Measurements from ENCODE around the gene PHF21A. TPM values are rescaled to one million over a fixed set of nuclear protein-coding genes. Genes with fewer than 3 reads are reported as not detected.
A peak's percentile ranks its signal among the peaks of the same experiment; 100 is the strongest.

PHF21A gene
- total RNA-seq, 2 experiments from 2014 or later = 36.2 to 40.4 TPM

DNA sequence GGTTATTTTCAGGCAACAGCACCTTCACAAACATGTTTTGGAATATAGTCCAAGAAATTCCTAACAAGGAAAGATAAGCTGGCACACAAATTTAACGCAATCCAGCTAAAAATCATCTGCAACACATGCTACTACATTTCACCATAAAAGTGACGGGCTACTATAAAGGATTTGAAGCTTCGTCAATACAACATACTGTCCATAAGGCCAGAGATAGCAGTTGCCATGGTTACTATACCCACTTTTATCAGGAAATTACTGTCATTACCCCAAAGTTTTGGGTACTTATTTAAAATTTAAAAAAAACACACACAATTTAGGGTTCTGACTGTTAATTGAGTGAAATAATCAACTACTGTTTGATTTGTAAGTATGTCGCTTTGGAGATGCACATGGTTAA is 6.9 kb downstream of the PHF21A start:
- Mint-ChIP-seq H3K36me3 (ENCODE audit: low read depth) (no peaks in the 10 kb centered on the region), H3K27ac (peak overlapping the region; percentile 72), H3K4me1 (ENCODE audit: low read depth) (peaks cover 53% of the 10 kb centered on the region), H3K9me3 (no peaks in the 10 kb centered on the region), H3K4me3 (no peak overlapping the region), H3K27me3 (no peaks in the 10 kb centered on the region)
- intact Hi-C loops (cut with micrococcal nuclease) = no loop called here
- ChIA-PET POLR2A (interaction anchor here (0.8 kb wide), 1 partner anchor 10 kb away, joined by 4 read pairs; no protein-coding TSS in a partner anchor), CTCF (interaction anchor here (1.6 kb wide), 1 partner anchor 10 kb away, joined by 6 read pairs; no protein-coding TSS in a partner anchor)
- TF ChIP-seq CTCF (IDR thresholded peaks at IDR 0.05) = no peak
- DNase-seq (no peak), ATAC-seq (no peak)

DNA sequence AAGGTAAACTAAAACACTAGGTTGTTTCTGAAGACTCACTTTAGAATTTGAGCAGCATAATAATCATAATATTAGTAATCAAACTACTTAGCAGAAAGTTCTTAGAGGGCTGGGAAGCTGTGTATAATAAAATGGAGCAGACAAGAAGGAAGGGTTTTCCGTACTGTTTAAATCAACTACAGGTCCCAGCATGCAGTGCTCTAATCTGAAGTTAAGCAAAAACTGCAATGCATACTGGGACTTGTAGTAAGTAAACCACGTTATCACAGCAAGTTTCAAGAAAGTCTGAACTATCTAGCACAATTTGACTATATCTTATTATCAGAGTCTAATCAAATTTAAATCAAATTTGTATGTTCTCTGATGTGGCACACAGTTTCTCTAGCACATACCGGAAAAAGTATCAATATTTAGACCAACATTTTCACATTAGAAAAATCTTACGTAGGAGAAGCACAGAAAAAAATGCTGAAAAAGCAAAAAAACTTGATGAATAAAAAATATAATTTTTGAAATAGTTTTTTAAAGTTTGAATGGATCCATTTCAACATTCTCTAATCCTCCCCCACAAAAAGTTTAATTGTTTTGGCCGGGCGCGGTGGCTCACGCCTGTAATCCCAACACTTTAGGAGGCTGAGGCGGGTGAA is 8.2 kb downstream of the PHF21A start:
- H3K9me3 Mint-ChIP-seq = no peaks in the 10 kb centered on the region
- ATAC-seq (peak; percentile 95), DNase-seq (peak; percentile 36)
- no peak overlapping the region for H3K4me3 Mint-ChIP-seq
- H3K27ac Mint-ChIP-seq = no peak overlapping the region
- H3K4me1 Mint-ChIP-seq (ENCODE audit: low read depth) = peaks cover 44% of the 10 kb centered on the region
- ChIA-PET CTCF (no interaction called here), POLR2A (interaction anchor here (0.6 to 1.1 kb wide), 2 partner anchors 13 to 39 kb away, joined by 3 read pairs; no protein-coding TSS in a partner anchor)
- H3K36me3 Mint-ChIP-seq (ENCODE audit: low read depth) = no peaks in the 10 kb centered on the region
- no peak for TF ChIP-seq CTCF (IDR thresholded peaks at IDR 0.05)
- intact Hi-C loops (cut with micrococcal nuclease) = no loop called here
- no peaks in the 10 kb centered on the region for H3K27me3 Mint-ChIP-seq

- TF ChIP-seq CTCF (IDR thresholded peaks at IDR 0.05) = no peak
- Mint-ChIP-seq H3K27ac (no peak overlapping the region), H3K4me1 (ENCODE audit: low read depth) (peaks cover 30% of the 10 kb centered on the region), H3K9me3 (no peaks in the 10 kb centered on the region), H3K27me3 (no peaks in the 10 kb centered on the region), H3K4me3 (no peak overlapping the region), H3K36me3 (ENCODE audit: low read depth) (no peaks in the 10 kb centered on the region)
- CTCF ChIA-PET = no interaction called here
- ATAC-seq (no peak), DNase-seq (no peak)
- POLR2A ChIA-PET = interaction anchor here (0.6 to 0.8 kb wide), 2 partner anchors 23 to 29 kb away, joined by 3 read pairs; no protein-coding TSS in a partner anchor
- intact Hi-C loops (cut with micrococcal nuclease) = no loop called here
These were observed 12.5 kb downstream of the PHF21A start for GRCh38 chr11:46108751-46109150.

DNA sequence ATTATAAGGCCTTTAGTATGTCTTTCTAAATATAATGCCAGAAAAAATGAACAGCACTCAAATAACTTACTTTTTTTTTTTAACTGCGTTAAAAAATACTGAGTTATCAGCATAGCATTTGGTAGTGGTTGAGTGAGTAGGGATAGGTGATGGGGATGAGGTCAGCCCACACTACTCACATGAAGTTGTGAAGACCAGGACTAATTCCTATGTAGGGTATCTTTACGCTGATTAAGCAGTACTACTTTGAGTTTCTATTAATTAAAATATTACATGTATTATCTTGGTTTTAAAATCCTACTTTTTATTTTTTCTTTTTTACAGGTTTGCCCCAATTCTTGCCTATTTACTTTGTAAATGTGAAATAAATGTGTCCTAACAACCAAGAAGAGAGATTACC is 13.5 kb downstream of the PHF21A start:
- intact Hi-C loops (cut with micrococcal nuclease) = no loop called here
- CTCF ChIA-PET = interaction anchor here (0.7 kb wide), 1 partner anchor 146 kb away, joined by 5 read pairs; no protein-coding TSS in a partner anchor
- TF ChIP-seq CTCF (IDR thresholded peaks at IDR 0.05) = no peak
- no peak overlapping the region for H3K4me3 Mint-ChIP-seq
- no peak for ATAC-seq
- H3K4me1 Mint-ChIP-seq (ENCODE audit: low read depth) = peaks cover 27% of the 10 kb centered on the region
- H3K27ac Mint-ChIP-seq = no peak overlapping the region
- no peaks in the 10 kb centered on the region for H3K9me3 Mint-ChIP-seq
- POLR2A ChIA-PET = no interaction called here
- H3K36me3 Mint-ChIP-seq (ENCODE audit: low read depth) = no peaks in the 10 kb centered on the region
- DNase-seq = no peak
- H3K27me3 Mint-ChIP-seq = no peaks in the 10 kb centered on the region

DNA sequence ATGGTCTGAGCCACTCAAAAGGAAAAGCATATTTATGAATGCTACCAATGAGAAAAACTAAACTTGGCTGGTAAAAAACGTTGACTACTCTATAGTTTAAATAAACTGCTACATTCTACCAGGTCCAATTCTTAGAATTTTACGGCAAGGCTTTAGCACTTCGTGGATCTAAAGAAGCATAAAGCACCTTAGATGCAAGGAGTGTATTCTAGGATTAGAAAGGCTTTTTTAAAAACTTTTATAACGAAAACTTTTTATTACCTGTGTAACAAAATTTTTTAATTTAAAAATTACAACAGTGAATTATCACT is 13.9 kb downstream of the PHF21A start:
- no peak for DNase-seq
- ChIA-PET POLR2A (no interaction called here), CTCF (interaction anchor here (0.7 kb wide), 1 partner anchor 146 kb away, joined by 5 read pairs; no protein-coding TSS in a partner anchor)
- no peak for ATAC-seq
- Mint-ChIP-seq H3K27me3 (no peaks in the 10 kb centered on the region), H3K9me3 (no peaks in the 10 kb centered on the region), H3K4me3 (no peak overlapping the region), H3K4me1 (ENCODE audit: low read depth) (peaks cover 27% of the 10 kb centered on the region), H3K36me3 (ENCODE audit: low read depth) (no peaks in the 10 kb centered on the region), H3K27ac (no peak overlapping the region)
- no peak for TF ChIP-seq CTCF (IDR thresholded peaks at IDR 0.05)
- intact Hi-C loops (cut with micrococcal nuclease) = no loop called here

All from activated CD8-positive, alpha-beta T cell treated with anti-CD3 and anti-CD28 coated beads for 36 hours (primary cell).